ENCODE data around the gene CAST. TPM values are rescaled to one million over a fixed set of nuclear protein-coding genes. Genes with fewer than 3 reads are reported as not detected.

Gene CAST
- total and polyA plus RNA-seq, 2 donors (not counting 1 experiment from before 2014, with no cell fraction given), result 41.0 to 231 TPM

DNA sequence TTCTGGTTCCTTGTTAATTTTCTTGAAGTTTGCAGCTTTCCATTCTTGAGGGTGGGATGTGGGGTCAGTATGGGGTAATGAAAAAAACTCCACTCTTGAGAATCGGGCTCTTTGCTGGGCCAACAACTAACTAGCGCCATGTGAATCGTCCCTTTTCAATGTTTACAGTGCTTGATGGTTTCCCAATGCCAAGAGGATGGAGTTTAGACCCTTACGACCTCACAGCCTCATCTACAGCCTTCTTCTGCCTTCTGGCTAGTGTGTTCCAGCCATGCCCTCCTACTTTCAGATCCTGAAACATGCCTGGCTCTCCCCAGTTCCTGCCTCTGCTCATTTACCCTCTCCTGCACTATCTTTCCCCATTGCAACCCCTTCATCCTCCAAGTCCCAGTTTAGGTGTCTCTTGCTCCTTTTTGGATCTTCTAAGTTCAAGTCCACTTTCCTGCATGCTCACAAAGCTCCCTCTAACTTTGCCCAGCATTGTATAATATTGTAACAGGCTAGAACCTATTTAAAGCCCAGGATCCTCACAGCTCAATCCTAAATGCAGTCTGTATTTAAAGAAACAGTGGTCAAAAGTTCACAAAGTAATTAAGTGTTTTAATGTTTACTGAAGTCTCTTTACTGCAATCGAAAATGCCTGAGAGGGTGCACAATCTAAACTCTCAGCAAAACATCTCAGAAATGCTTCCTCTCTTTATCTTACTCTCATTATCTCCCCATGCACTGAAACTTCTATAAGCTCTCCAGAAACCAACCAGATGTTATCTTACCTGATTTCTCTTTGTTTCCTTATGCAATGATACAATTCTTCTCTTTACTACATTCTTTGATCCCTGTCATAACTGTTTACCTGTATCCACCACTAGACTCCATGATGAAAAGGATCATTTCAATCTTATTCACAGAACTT is 20.6 kb upstream of the CAST start:
- Mint-ChIP-seq H3K9me3 (ENCODE audit: insufficient read depth) (no peaks in the 10 kb centered on the region), H3K27me3 (no peaks in the 10 kb centered on the region), H3K4me3 (no peak overlapping the region), H3K27ac (no peak overlapping the region), H3K4me1 (no peaks in the 10 kb centered on the region)
- no peak overlapping the region for H2AFZ ChIP-seq (ENCODE audit: insufficient read depth, low read depth, low read length, poor library complexity, severe bottlenecking)
- no peak overlapping the region for H3K4me3 ChIP-seq (ENCODE audit: control extremely low read depth in 1 of 5, extremely low read depth in 1 of 5, insufficient read depth in 1 of 5, low read depth in 2 of 5, low read length in 4 of 5)
- H3K27me3 ChIP-seq (replicated peaks in 1 of 4; ENCODE audit: control extremely low read depth in 1 of 4, control insufficient read depth in 3 of 4, insufficient read depth in 4 of 4, low read length in 3 of 4), result no peaks in the 10 kb centered on the region
- ATAC-seq (ENCODE audit: low read depth) (no peak), DNase-seq (no peak)
- H3K36me3 ChIP-seq (replicated peaks in 1 of 2; ENCODE audit: control extremely low read depth in 1 of 2, control insufficient read depth in 1 of 2, extremely low read depth in 1 of 2, insufficient read depth in 2 of 2, low read length in 1 of 2), result no peaks in the 10 kb centered on the region
- H3K4me2 ChIP-seq (replicated peaks; ENCODE audit: low read depth, low read length, poor library complexity, severe bottlenecking), result no peak overlapping the region
- intact Hi-C loops (cut with micrococcal nuclease), result no loop called here
- CTCF ChIA-PET, result no interaction called here
- H3K79me2 ChIP-seq (ENCODE audit: control insufficient read depth, insufficient read depth, low read length), result no peaks in the 10 kb centered on the region
- 59% methylated on average over 5 of the region's 5 CpGs for WGBS (ENCODE audit: insufficient coverage)
- H3K27ac ChIP-seq (ENCODE audit: low read length in 2 of 2), result no peak overlapping the region
- no peaks in the 10 kb centered on the region for H3K9me3 ChIP-seq (ENCODE audit: control extremely low read depth in 1 of 3, control insufficient read depth in 2 of 3, insufficient read depth in 1 of 3, low read length in 2 of 3)
- no peaks in the 10 kb centered on the region for H4K20me1 ChIP-seq (ENCODE audit: control insufficient read depth, insufficient read depth, low read length, poor library complexity, severe bottlenecking)
- H3K9ac ChIP-seq (ENCODE audit: low read length), result no peak overlapping the region
- POLR2A ChIA-PET, result no interaction called here
- TF ChIP-seq, protein P1, sequence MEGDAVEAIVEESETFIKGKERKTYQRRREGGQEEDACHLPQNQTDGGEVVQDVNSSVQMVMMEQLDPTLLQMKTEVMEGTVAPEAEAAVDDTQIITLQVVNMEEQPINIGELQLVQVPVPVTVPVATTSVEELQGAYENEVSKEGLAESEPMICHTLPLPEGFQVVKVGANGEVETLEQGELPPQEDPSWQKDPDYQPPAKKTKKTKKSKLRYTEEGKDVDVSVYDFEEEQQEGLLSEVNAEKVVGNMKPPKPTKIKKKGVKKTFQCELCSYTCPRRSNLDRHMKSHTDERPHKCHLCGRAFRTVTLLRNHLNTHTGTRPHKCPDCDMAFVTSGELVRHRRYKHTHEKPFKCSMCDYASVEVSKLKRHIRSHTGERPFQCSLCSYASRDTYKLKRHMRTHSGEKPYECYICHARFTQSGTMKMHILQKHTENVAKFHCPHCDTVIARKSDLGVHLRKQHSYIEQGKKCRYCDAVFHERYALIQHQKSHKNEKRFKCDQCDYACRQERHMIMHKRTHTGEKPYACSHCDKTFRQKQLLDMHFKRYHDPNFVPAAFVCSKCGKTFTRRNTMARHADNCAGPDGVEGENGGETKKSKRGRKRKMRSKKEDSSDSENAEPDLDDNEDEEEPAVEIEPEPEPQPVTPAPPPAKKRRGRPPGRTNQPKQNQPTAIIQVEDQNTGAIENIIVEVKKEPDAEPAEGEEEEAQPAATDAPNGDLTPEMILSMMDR (IDR thresholded peaks at IDR 0.05), result no peak
- TF ChIP-seq EZH2 (IDR thresholded peaks at IDR 0.05; ENCODE audit: borderline replicate concordance, insufficient read depth, low read depth, low read length, poor library complexity, severe bottlenecking), result no peak
- H3K4me1 ChIP-seq (ENCODE audit: control insufficient read depth in 2 of 2, insufficient read depth in 2 of 2, low read length in 2 of 2), result no peaks in the 10 kb centered on the region

DNA sequence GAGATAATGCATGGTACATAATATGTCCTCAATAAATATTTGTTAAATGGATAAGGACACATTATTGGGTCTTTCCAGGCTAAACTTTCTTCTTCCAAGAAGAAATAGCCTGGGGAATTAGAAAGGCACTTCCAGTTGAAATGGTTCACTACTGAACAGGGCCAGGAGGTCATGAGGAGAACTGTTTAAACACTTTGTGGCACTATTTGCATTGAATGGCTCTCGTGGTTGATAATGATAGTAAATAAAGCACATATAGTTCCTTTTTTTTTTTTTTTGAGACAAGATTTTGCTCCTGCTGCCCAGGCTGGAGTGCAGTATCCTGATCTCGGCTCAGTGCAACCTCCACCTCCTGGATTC is 19.9 kb upstream of the CAST start:
- Mint-ChIP-seq H3K27ac (no peak overlapping the region), H3K4me1 (no peaks in the 10 kb centered on the region), H3K4me3 (no peak overlapping the region), H3K9me3 (ENCODE audit: insufficient read depth) (no peaks in the 10 kb centered on the region), H3K27me3 (no peaks in the 10 kb centered on the region)
- intact Hi-C loops (cut with micrococcal nuclease), result no loop called here
- ChIA-PET POLR2A (no interaction called here), CTCF (no interaction called here)
- H3K9me3 ChIP-seq (ENCODE audit: control extremely low read depth in 1 of 3, control insufficient read depth in 2 of 3, insufficient read depth in 1 of 3, low read length in 2 of 3), result no peaks in the 10 kb centered on the region
- ATAC-seq (ENCODE audit: low read depth) (no peak), DNase-seq (no peak)
- H4K20me1 ChIP-seq (ENCODE audit: control insufficient read depth, insufficient read depth, low read length, poor library complexity, severe bottlenecking), result no peaks in the 10 kb centered on the region
- H3K36me3 ChIP-seq (replicated peaks in 1 of 2; ENCODE audit: control extremely low read depth in 1 of 2, control insufficient read depth in 1 of 2, extremely low read depth in 1 of 2, insufficient read depth in 2 of 2, low read length in 1 of 2), result no peaks in the 10 kb centered on the region
- H3K27ac ChIP-seq (ENCODE audit: low read length in 2 of 2), result no peak overlapping the region
- no CpG with 5 or more reads among the region's 2 CpGs for WGBS (ENCODE audit: insufficient coverage)
- H2AFZ ChIP-seq (ENCODE audit: insufficient read depth, low read depth, low read length, poor library complexity, severe bottlenecking), result no peak overlapping the region
- H3K79me2 ChIP-seq (ENCODE audit: control insufficient read depth, insufficient read depth, low read length), result no peaks in the 10 kb centered on the region
- H3K9ac ChIP-seq (ENCODE audit: low read length), result no peak overlapping the region
- no peak for TF ChIP-seq EZH2 (IDR thresholded peaks at IDR 0.05; ENCODE audit: borderline replicate concordance, insufficient read depth, low read depth, low read length, poor library complexity, severe bottlenecking)
- TF ChIP-seq, protein P1 (IDR thresholded peaks at IDR 0.05), result no peak
- H3K4me2 ChIP-seq (replicated peaks; ENCODE audit: low read depth, low read length, poor library complexity, severe bottlenecking), result no peak overlapping the region
- no peaks in the 10 kb centered on the region for H3K4me1 ChIP-seq (ENCODE audit: control insufficient read depth in 2 of 2, insufficient read depth in 2 of 2, low read length in 2 of 2)
- H3K4me3 ChIP-seq (ENCODE audit: control extremely low read depth in 1 of 5, extremely low read depth in 1 of 5, insufficient read depth in 1 of 5, low read depth in 2 of 5, low read length in 4 of 5), result no peak overlapping the region
- H3K27me3 ChIP-seq (replicated peaks in 1 of 4; ENCODE audit: control extremely low read depth in 1 of 4, control insufficient read depth in 3 of 4, insufficient read depth in 4 of 4, low read length in 3 of 4), result no peaks in the 10 kb centered on the region
